HEK293 (cell line): ENCODE measurements around the gene OR2V2.
A peak's percentile ranks its signal among the peaks of the same experiment; 100 is the strongest.
"Not testable (repeated sequence)": the region's sequence is repeated elsewhere in the genome, so short reads cannot be mapped to it uniquely, and the experiment has no call there.

Source experiments
- CTCF ChIA-PET: fragments of 350-600 bp; formaldehyde crosslinking; extraction: SDS; loops from one replicate; lab custom pipeline; 2021; ENCODE audit warnings: antibody characterized with exemption; lab: Yijun Ruan, JAX
- POLR2A ChIA-PET: fragments of 300-600 bp; formaldehyde crosslinking; extraction: SDS; loops from one replicate; lab custom pipeline; 2020; ENCODE audit warnings: antibody characterized with exemption, inconsistent platforms; lab: Yijun Ruan, JAX
- H3K27ac ChIP-seq: fragments of 200-500 bp; sonication (Bioruptor generic); 2 replicates; pipeline ENCODE4 v1.5.1; 2014; ENCODE audit warnings: low read depth, low read length, control low read depth, inconsistent platforms; ENCODE audit errors: extremely low read depth
- H3K36me3 ChIP-seq, 2 experiments: fragments of 200-500 bp in 1 of 2; sonication (Bioruptor generic) in 1 of 2; 1 replicate in 1 of 2; 2 replicates in 1 of 2; pipeline ENCODE4 v1.5.1; 2014 to 2017; ENCODE audit warnings: inconsistent platforms in 2 of 2, low read length in 2 of 2; ENCODE audit not compliant: control insufficient read depth in 2 of 2, insufficient read depth in 1 of 2
- H3K4me1 ChIP-seq: fragments of 200-500 bp; sonication (Bioruptor generic); 2 replicates; pipeline ENCODE4 v1.5.1; 2014; ENCODE audit warnings: mild to moderate bottlenecking, low read length, inconsistent platforms; ENCODE audit not compliant: control insufficient read depth, insufficient read depth
- H3K4me3 ChIP-seq: 2 replicates; pipeline ENCODE4 v1.5.1; 2011; ENCODE audit warnings: low read depth, mild to moderate bottlenecking, control low read depth, low read length, moderate library complexity
- H3K9me3 ChIP-seq: fragments of 200-500 bp; sonication (Bioruptor generic); 2 replicates; pipeline ENCODE4 v1.5.1; 2014; ENCODE audit warnings: low read depth, low read length, inconsistent platforms; ENCODE audit not compliant: control insufficient read depth, insufficient read depth
- BCL11B ChIP-seq: fragments of 450-650 bp; formaldehyde crosslinking; IDR thresholded peaks from 2 replicates; pipeline ENCODE4 v1.5.1; 2016; ENCODE audit warnings: low read depth, missing biosample characterization, missing genetic modification characterization
- SP7 ChIP-seq: fragments of 450-650 bp; formaldehyde crosslinking; IDR thresholded peaks from 2 replicates; pipeline ENCODE4 v1.5.1; 2016; ENCODE audit warnings: missing biosample characterization, missing genetic modification characterization
- ZBTB21 ChIP-seq: fragments of 450-650 bp; formaldehyde crosslinking; IDR thresholded peaks from 2 replicates; pipeline ENCODE4 v1.5.1; 2017; ENCODE audit warnings: missing biosample characterization, missing genetic modification characterization
- ZBTB7A ChIP-seq: fragments of 450-650 bp; formaldehyde crosslinking; IDR thresholded peaks from 2 replicates; pipeline ENCODE4 v1.5.1; 2016; ENCODE audit warnings: low read depth, missing biosample characterization, missing genetic modification characterization
- ZBTB8A ChIP-seq: fragments of 450-650 bp; formaldehyde crosslinking; IDR thresholded peaks from 2 replicates; pipeline ENCODE4 v1.5.1; 2016; ENCODE audit warnings: missing biosample characterization, missing genetic modification characterization
- ZFP37 ChIP-seq: fragments of 450-650 bp; formaldehyde crosslinking; IDR thresholded peaks from 2 replicates; pipeline ENCODE4 v1.5.1; 2016; ENCODE audit warnings: missing biosample characterization, missing genetic modification characterization
- ZFP69B ChIP-seq: fragments of 450-650 bp; formaldehyde crosslinking; IDR thresholded peaks from 2 replicates; pipeline ENCODE4 v1.5.1; 2016; ENCODE audit warnings: missing biosample characterization, missing genetic modification characterization
- ZNF10 ChIP-seq: fragments of 450-650 bp; formaldehyde crosslinking; IDR thresholded peaks from 2 replicates; pipeline ENCODE4 v1.5.1; 2017; ENCODE audit warnings: missing biosample characterization, missing genetic modification characterization
- ZNF133 ChIP-seq: fragments of 450-650 bp; formaldehyde crosslinking; IDR thresholded peaks from 2 replicates; pipeline ENCODE4 v1.5.1; 2016; ENCODE audit warnings: missing biosample characterization, missing genetic modification characterization
- ZNF175 ChIP-seq: fragments of 450-650 bp; formaldehyde crosslinking; IDR thresholded peaks from 2 replicates; pipeline ENCODE4 v1.5.1; 2016; ENCODE audit warnings: missing biosample characterization, missing genetic modification characterization
- ZNF239 ChIP-seq: fragments of 450-650 bp; formaldehyde crosslinking; IDR thresholded peaks from 2 replicates; pipeline ENCODE4 v1.5.1; 2016; ENCODE audit warnings: missing biosample characterization, missing genetic modification characterization
- ZNF391 ChIP-seq: fragments of 450-650 bp; formaldehyde crosslinking; IDR thresholded peaks from 2 replicates; pipeline ENCODE4 v1.5.1; 2016; ENCODE audit warnings: low read depth, missing biosample characterization, missing genetic modification characterization, borderline replicate concordance
- ZNF423 ChIP-seq: fragments of 450-650 bp; formaldehyde crosslinking; IDR thresholded peaks from 2 replicates; pipeline ENCODE4 v1.5.1; 2016; ENCODE audit warnings: missing biosample characterization, missing genetic modification characterization
- ZNF501 ChIP-seq: fragments of 450-650 bp; formaldehyde crosslinking; IDR thresholded peaks from 2 replicates; pipeline ENCODE4 v1.5.1; 2016; ENCODE audit warnings: missing biosample characterization, missing genetic modification characterization
- ZNF529 ChIP-seq: fragments of 450-650 bp; formaldehyde crosslinking; IDR thresholded peaks from 2 replicates; pipeline ENCODE4 v1.5.1; 2017; ENCODE audit warnings: missing genetic modification characterization, missing biosample characterization; ENCODE audit not compliant: insufficient replicate concordance
- ZNF600 ChIP-seq: fragments of 450-650 bp; formaldehyde crosslinking; IDR thresholded peaks from 2 replicates; pipeline ENCODE4 v1.5.1; 2016; ENCODE audit warnings: missing biosample characterization, missing genetic modification characterization
- ZNF629 ChIP-seq: fragments of 450-650 bp; formaldehyde crosslinking; IDR thresholded peaks from 2 replicates; pipeline ENCODE4 v1.5.1; 2017; ENCODE audit warnings: missing biosample characterization, missing genetic modification characterization
- ZNF777 ChIP-seq: fragments of 450-650 bp; formaldehyde crosslinking; IDR thresholded peaks from 2 replicates; pipeline ENCODE4 v1.5.1; 2017; ENCODE audit warnings: missing biosample characterization, missing genetic modification characterization, borderline replicate concordance
- TF ChIP-seq, protein P1 (sequence below): fragments of 450-650 bp; formaldehyde crosslinking; IDR thresholded peaks from 2 replicates; pipeline ENCODE4 v1.5.1; 2017; ENCODE audit warnings: missing biosample characterization, missing genetic modification characterization
- TF ChIP-seq, protein P2 (sequence below): fragments of 450-650 bp; IDR thresholded peaks from 2 replicates; pipeline ENCODE4 v1.5.1; 2018; ENCODE audit warnings: missing biosample characterization, missing genetic modification characterization
- TF ChIP-seq, protein P3 (sequence below): fragments of 450-650 bp; formaldehyde crosslinking; IDR thresholded peaks from 2 replicates; pipeline ENCODE4 v1.5.1; 2016; ENCODE audit warnings: missing biosample characterization, missing genetic modification characterization
- TF ChIP-seq, protein P4 (sequence below): fragments of 450-650 bp; formaldehyde crosslinking; conservative IDR thresholded peaks from 2 replicates; pipeline ENCODE4 v1.5.1; 2016; ENCODE audit warnings: low read depth, missing biosample characterization, missing genetic modification characterization
- TF ChIP-seq, protein P5 (sequence below): fragments of 450-650 bp; formaldehyde crosslinking; IDR thresholded peaks from 2 replicates; pipeline ENCODE4 v1.5.1; 2017; ENCODE audit warnings: missing biosample characterization, missing genetic modification characterization

Gene OR2V2

DNA sequence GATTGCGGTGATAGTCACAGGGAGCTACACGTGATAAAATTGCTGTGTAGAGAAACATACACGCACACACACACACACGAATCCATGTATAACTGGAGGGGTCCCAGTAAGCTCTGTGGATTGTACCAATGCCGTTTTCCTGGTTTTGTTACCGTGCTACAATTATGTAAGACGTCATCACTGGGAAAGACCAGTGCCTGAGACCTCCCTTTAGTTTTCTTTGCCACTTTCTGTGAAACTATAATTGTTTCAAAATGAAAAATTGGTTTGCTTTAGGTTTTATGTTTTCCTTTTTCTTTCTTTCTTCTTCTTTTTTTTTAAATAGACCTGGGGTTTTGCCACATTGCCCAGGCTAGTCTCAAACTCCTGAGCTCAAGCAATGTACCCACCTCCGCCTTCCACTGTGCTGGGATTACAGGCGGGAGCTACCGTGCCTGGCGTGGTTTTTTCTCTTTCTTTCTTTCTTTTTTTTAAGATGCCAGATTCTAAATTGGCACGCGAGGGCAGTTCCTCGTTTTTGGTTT, 21.3 kb downstream of the OR2V2 start (continued):
- no peak for TF ChIP-seq ZNF501 (tag by site-specific recombination)
- no peak for TF ChIP-seq ZNF239 (tag by site-specific recombination)
- TF ChIP-seq ZNF391 (tag by site-specific recombination), result no peak
- TF ChIP-seq ZBTB21, result peak; percentile 88
- no peak for TF ChIP-seq ZNF175 (tag by site-specific recombination)
- no peak for TF ChIP-seq ZNF10 (tag by site-specific recombination)
- TF ChIP-seq ZNF423 (tag by site-specific recombination), result no peak
- TF ChIP-seq ZNF600 (tag by site-specific recombination), result no peak
- TF ChIP-seq, protein P1, sequence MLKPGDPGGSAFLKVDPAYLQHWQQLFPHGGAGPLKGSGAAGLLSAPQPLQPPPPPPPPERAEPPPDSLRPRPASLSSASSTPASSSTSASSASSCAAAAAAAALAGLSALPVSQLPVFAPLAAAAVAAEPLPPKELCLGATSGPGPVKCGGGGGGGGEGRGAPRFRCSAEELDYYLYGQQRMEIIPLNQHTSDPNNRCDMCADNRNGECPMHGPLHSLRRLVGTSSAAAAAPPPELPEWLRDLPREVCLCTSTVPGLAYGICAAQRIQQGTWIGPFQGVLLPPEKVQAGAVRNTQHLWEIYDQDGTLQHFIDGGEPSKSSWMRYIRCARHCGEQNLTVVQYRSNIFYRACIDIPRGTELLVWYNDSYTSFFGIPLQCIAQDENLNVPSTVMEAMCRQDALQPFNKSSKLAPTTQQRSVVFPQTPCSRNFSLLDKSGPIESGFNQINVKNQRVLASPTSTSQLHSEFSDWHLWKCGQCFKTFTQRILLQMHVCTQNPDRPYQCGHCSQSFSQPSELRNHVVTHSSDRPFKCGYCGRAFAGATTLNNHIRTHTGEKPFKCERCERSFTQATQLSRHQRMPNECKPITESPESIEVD (tag by site-specific recombination), result no peak
- TF ChIP-seq ZNF529, result no peak
- no peak for TF ChIP-seq ZFP69B (tag by site-specific recombination)
- TF ChIP-seq, protein P2, sequence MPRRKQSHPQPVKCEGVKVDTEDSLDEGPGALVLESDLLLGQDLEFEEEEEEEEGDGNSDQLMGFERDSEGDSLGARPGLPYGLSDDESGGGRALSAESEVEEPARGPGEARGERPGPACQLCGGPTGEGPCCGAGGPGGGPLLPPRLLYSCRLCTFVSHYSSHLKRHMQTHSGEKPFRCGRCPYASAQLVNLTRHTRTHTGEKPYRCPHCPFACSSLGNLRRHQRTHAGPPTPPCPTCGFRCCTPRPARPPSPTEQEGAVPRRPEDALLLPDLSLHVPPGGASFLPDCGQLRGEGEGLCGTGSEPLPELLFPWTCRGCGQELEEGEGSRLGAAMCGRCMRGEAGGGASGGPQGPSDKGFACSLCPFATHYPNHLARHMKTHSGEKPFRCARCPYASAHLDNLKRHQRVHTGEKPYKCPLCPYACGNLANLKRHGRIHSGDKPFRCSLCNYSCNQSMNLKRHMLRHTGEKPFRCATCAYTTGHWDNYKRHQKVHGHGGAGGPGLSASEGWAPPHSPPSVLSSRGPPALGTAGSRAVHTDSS (tag by site-specific recombination), result no peak
- TF ChIP-seq ZNF629 (tag by site-specific recombination), result peak; percentile 87

DNA sequence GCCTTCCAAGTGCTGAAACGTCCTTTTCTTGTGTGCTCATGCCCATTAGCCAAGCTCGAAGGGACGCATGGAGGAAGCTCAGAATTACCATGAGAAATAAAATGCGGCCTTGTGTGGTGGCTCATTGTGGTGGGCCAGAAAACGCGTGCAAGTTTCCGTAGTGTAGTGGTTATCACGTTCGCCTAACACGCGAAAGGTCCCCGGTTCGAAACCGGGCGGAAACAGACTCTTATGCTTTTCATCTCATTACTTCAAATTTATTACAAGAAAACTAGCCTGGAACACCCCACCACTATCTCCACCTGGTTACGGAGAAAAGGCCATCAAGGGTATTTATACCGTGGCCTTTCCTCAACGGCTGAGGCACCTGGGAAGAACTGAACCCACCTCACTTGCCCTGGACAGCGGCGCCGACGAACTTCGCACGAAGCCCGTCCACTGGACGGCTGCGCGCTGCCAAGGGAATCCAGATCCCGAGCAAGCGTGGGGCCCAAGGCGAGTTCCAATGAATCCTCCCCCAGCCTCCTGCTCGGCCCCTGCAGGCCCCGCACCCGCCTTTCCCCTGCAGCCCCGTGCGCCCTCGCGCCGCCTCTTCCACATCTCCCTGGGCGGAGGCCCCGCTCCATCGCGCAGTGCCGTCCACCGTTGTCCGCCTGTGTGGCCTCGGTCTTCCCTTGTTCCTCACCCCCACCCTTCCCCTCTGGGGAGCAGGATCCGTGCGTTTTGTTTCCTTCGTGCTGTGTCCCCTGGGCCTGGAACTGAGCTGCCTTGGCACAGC, 22.3 kb downstream of the OR2V2 start:
- Histone ChIP-seq H3K27ac (peak overlapping the region; percentile 28), H3K4me3 (peak overlapping the region; percentile 27)
- H3K9me3 ChIP-seq, H3K4me1 ChIP-seq, POLR2A ChIA-PET, H3K36me3 ChIP-seq: not testable (repeated sequence)
- CTCF ChIA-PET, result interaction anchor here (0.6 to 3.6 kb wide), 7 partner anchors 11 to 1090 kb away, joined by 3 to 27 read pairs (median 5); no protein-coding TSS in a partner anchor
- TF ChIP-seq, protein P3, sequence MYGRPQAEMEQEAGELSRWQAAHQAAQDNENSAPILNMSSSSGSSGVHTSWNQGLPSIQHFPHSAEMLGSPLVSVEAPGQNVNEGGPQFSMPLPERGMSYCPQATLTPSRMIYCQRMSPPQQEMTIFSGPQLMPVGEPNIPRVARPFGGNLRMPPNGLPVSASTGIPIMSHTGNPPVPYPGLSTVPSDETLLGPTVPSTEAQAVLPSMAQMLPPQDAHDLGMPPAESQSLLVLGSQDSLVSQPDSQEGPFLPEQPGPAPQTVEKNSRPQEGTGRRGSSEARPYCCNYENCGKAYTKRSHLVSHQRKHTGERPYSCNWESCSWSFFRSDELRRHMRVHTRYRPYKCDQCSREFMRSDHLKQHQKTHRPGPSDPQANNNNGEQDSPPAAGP (tag by site-specific recombination), result peak; percentile 62; the same call in 1 of the 2 replicates
- TF ChIP-seq BCL11B (tag by site-specific recombination) (peak; percentile 2), ZBTB8A (tag by site-specific recombination) (peak; percentile 98), ZFP37 (peak; percentile 82; the same call in 1 of the 2 replicates), ZNF777 (tag by site-specific recombination) (peak; percentile 78), SP7 (tag by site-specific recombination) (peak; percentile 60; the same call in 1 of the 2 replicates), ZNF133 (0 out of 2 replicates have a peak, but pooled peaks have one; percentile 8), ZBTB7A (peak; percentile 38; the same call in 1 of the 2 replicates)
- TF ChIP-seq, protein P4, sequence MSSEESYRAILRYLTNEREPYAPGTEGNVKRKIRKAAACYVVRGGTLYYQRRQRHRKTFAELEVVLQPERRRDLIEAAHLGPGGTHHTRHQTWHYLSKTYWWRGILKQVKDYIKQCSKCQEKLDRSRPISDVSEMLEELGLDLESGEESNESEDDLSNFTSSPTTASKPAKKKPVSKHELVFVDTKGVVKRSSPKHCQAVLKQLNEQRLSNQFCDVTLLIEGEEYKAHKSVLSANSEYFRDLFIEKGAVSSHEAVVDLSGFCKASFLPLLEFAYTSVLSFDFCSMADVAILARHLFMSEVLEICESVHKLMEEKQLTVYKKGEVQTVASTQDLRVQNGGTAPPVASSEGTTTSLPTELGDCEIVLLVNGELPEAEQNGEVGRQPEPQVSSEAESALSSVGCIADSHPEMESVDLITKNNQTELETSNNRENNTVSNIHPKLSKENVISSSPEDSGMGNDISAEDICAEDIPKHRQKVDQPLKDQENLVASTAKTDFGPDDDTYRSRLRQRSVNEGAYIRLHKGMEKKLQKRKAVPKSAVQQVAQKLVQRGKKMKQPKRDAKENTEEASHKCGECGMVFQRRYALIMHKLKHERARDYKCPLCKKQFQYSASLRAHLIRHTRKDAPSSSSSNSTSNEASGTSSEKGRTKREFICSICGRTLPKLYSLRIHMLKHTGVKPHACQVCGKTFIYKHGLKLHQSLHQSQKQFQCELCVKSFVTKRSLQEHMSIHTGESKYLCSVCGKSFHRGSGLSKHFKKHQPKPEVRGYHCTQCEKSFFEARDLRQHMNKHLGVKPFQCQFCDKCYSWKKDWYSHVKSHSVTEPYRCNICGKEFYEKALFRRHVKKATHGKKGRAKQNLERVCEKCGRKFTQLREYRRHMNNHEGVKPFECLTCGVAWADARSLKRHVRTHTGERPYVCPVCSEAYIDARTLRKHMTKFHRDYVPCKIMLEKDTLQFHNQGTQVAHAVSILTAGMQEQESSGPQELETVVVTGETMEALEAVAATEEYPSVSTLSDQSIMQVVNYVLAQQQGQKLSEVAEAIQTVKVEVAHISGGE (tag by site-specific recombination), result 0 out of 2 replicates have a peak, but pooled peaks have one; percentile 34
- TF ChIP-seq, protein P5, sequence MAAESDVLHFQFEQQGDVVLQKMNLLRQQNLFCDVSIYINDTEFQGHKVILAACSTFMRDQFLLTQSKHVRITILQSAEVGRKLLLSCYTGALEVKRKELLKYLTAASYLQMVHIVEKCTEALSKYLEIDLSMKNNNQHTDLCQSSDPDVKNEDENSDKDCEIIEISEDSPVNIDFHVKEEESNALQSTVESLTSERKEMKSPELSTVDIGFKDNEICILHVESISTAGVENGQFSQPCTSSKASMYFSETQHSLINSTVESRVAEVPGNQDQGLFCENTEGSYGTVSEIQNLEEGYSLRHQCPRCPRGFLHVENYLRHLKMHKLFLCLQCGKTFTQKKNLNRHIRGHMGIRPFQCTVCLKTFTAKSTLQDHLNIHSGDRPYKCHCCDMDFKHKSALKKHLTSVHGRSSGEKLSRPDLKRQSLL (tag by site-specific recombination), result peak; percentile 64; the same call in 1 of the 2 replicates
